HepG2 (cell line): ENCODE measurements around the gene PPP1R13B. TPM values are rescaled to one million over a fixed set of nuclear protein-coding genes. Genes with fewer than 3 reads are reported as not detected.

Experiments
- ATAC-seq: fragments of 200-7000 bp; cut with Tn5 transposase; 3 replicates; pipeline ENCODE4 v1.9.1; 2020; ENCODE audit warnings: mild to moderate bottlenecking, moderate library complexity
- BruUV-seq: library from RNA; stranded (reverse); fragments of 400-500 nt; replicated peaks from 2 replicates; lab custom pipeline; 2021; lab: Mats Ljungman, UMichigan
- CTCF ChIA-PET: fragments of 300-600 bp; formaldehyde crosslinking; extraction: SDS; loops from one replicate; lab custom pipeline; 2021; ENCODE audit warnings: low total read pairs, inconsistent platforms, low intra/inter-chr PET ratio; lab: Yijun Ruan, JAX
- POLR2A ChIA-PET: fragments of 350-600 bp; sonication (Branson Sonifier 250); formaldehyde crosslinking; loops from one replicate; lab custom pipeline; 2020; ENCODE audit warnings: antibody characterized with exemption, inconsistent platforms; lab: Yijun Ruan, JAX
- DNase-seq: peaks from one replicate; pipeline ENCODE4 v3.0.0-alpha.2; 2015; ENCODE audit warnings: low spot score
- FAIRE-seq: peaks from 3 replicates; lab custom pipeline; 2011; peaks lifted over from hg19 to GRCh38; lab: Jason Lieb, UNC
- H2AFZ ChIP-seq: one replicate; pipeline ENCODE4 v1.6.1; 2011; ENCODE audit warnings: low read length, inconsistent platforms
- H3K27ac ChIP-seq: fragments of 300-600 bp; 3 replicates; pipeline ENCODE4 v1.8.0; 2011; ENCODE audit warnings: mixed run types, mild to moderate bottlenecking, mixed read lengths, low read length, inconsistent platforms; ENCODE audit not compliant: insufficient read depth; ENCODE audit errors: extremely low read length
- H3K27me3 ChIP-seq, 2 experiments: fragments of 200-600 bp in 1 of 2; 2 replicates in 1 of 2; 3 replicates in 1 of 2; pipeline versions ENCODE4 v1.6.0 to v1.8.0; 2011; ENCODE audit warnings: low read length in 2 of 2, mild to moderate bottlenecking in 2 of 2, moderate library complexity in 2 of 2, inconsistent platforms in 1 of 2; ENCODE audit not compliant: insufficient read depth in 2 of 2, control insufficient read depth in 1 of 2
- H3K36me3 ChIP-seq, 2 experiments: fragments of 200-600 bp in 1 of 2; replicated peaks in 1 of 2; 2 replicates in 1 of 2; 3 replicates in 1 of 2; pipeline versions ENCODE4 v1.5.1 to v1.8.0; 2011; ENCODE audit warnings: low read length in 2 of 2, inconsistent platforms in 1 of 2; ENCODE audit not compliant: insufficient read depth in 2 of 2, control insufficient read depth in 1 of 2
- H3K4me1 ChIP-seq: 2 replicates; pipeline ENCODE4 v1.5.1; 2012; ENCODE audit warnings: low read length, inconsistent platforms; ENCODE audit not compliant: insufficient read depth
- H3K4me2 ChIP-seq: 2 replicates; pipeline ENCODE4 v1.6.0; 2011; ENCODE audit warnings: low read depth, low read length, inconsistent platforms
- H3K4me3 ChIP-seq, 3 experiments: fragments of 200-600 bp in 1 of 3; sonication (generic), shearing (Covaris generic) in 1 of 3; replicated peaks in 1 of 3; 2 replicates each; pipeline ENCODE4 v1.5.1; 2011 to 2016; ENCODE audit warnings: low read length in 3 of 3, inconsistent platforms in 2 of 3, low read depth in 2 of 3, mild to moderate bottlenecking in 2 of 3, control low read depth in 1 of 3, mixed read lengths in 1 of 3; ENCODE audit not compliant: insufficient read depth in 1 of 3
- H3K79me2 ChIP-seq: one replicate; pipeline ENCODE4 v1.6.1; 2011; ENCODE audit warnings: low read length, inconsistent platforms; ENCODE audit not compliant: insufficient read depth
- H3K9ac ChIP-seq: 2 replicates; pipeline ENCODE4 v1.6.0; 2011; ENCODE audit warnings: mild to moderate bottlenecking, low read depth, low read length, inconsistent platforms; ENCODE audit not compliant: insufficient read depth
- H3K9me3 ChIP-seq: 2 replicates; pipeline ENCODE4 v1.5.1; 2012; ENCODE audit warnings: mild to moderate bottlenecking, low read length
- H4K20me1 ChIP-seq: 2 replicates; pipeline ENCODE4 v1.6.0; 2011; ENCODE audit warnings: inconsistent platforms, mild to moderate bottlenecking, low read length, moderate library complexity; ENCODE audit not compliant: insufficient read depth
- ETV5 ChIP-seq: IDR thresholded peaks from 2 replicates; pipeline ENCODE4 v1.6.1; 2018; ENCODE audit warnings: missing biosample characterization, missing genetic modification reagents, inconsistent platforms, borderline replicate concordance
- PAWR ChIP-seq: sonication (generic); formaldehyde crosslinking; IDR thresholded peaks from 2 replicates; pipeline ENCODE4 v1.4.0; 2020; ENCODE audit warnings: missing genetic modification reagents, mild to moderate bottlenecking, borderline replicate concordance
- ZNF234 ChIP-seq: sonication (generic); formaldehyde crosslinking; conservative IDR thresholded peaks from 2 replicates; pipeline ENCODE4 v1.5.1; 2020; ENCODE audit warnings: mild to moderate bottlenecking, missing genetic modification reagents
- ZNF614 ChIP-seq: IDR thresholded peaks from 2 replicates; pipeline ENCODE4 v1.6.1; 2018; ENCODE audit warnings: missing biosample characterization, missing genetic modification reagents, inconsistent platforms, borderline replicate concordance
- WGBS: methylation state at CpG from one replicate; pipeline ENCODE4 v1.1.6; 2017; ENCODE audit warnings: low lambda C conversion rate; 5-methylcytosine and 5-hydroxymethylcytosine counted together
- in situ Hi-C: cut with HindIII; loops from 2 replicates; pipeline ENCODE4 v1.10.0; 2017; ENCODE audit warnings: low pct_unique_long_range_greater_than_20kb; ENCODE audit not compliant: extremely low pct_ligation_motif_present
- intact Hi-C: fragments of 100-400 bp; cut with micrococcal nuclease; formaldehyde crosslinking; loops from one replicate; pipeline ENCODE4 v1.10.0; 2022; ENCODE audit not compliant: unreplicated experiment
- polyA plus RNA-seq, 8 experiments: library from polyadenylated mRNA; depleted of rRNA in 3 of 8; stranded (reverse) in 7 of 8; unstranded in 1 of 8; fragments of >200 nt; fragmentation: Illumina TruSeq in 4 of 8; extraction: Trizol in 4 of 8; gene quantifications; 2 replicates each; pipeline versions ENCODE4 v1.2.1 to v1.2.3, GENCODE V29; 2011 to 2016; ENCODE audit warnings: low read depth in 4 of 8, missing spikeins in 1 of 8, mixed read lengths in 1 of 8; ENCODE audit not compliant: insufficient read depth in 1 of 8
- total RNA-seq, 5 experiments: library from RNA; depleted of rRNA; stranded (reverse); fragments of >200 nt; fragmentation: Illumina TruSeq; extraction: Trizol; gene quantifications; 2 replicates each; pipeline ENCODE4 v1.2.3, GENCODE V29; 2016; ENCODE audit warnings: low read depth in 1 of 5
- TF ChIP-seq, protein P1 (sequence below): sonication (generic); formaldehyde crosslinking; IDR thresholded peaks from 2 replicates; pipeline ENCODE4 v1.4.0; 2020; ENCODE audit warnings: mild to moderate bottlenecking, missing genetic modification reagents
- TF ChIP-seq, protein P2 (sequence below): sonication (generic); formaldehyde crosslinking; IDR thresholded peaks from 2 replicates; pipeline ENCODE4 v1.5.0; 2020; ENCODE audit warnings: missing genetic modification reagents, mild to moderate bottlenecking, borderline replicate concordance
- TF ChIP-seq, protein P3 (sequence below): sonication (generic); formaldehyde crosslinking; IDR thresholded peaks from 2 replicates; pipeline ENCODE4 v1.5.0; 2020; ENCODE audit warnings: mild to moderate bottlenecking, missing genetic modification reagents
- TF ChIP-seq, protein P4 (sequence below): sonication (generic); formaldehyde crosslinking; IDR thresholded peaks from 2 replicates; pipeline ENCODE4 v1.8.1; 2023; ENCODE audit warnings: missing genetic modification reagents, inconsistent platforms, borderline replicate concordance

The PPP1R13B gene
- total and polyA plus RNA-seq, 2 of the 13 experiments (the other 11 are each of a cell fraction or from before 2014, with no cell fraction given) = 4.6 to 9.4 TPM

DNA sequence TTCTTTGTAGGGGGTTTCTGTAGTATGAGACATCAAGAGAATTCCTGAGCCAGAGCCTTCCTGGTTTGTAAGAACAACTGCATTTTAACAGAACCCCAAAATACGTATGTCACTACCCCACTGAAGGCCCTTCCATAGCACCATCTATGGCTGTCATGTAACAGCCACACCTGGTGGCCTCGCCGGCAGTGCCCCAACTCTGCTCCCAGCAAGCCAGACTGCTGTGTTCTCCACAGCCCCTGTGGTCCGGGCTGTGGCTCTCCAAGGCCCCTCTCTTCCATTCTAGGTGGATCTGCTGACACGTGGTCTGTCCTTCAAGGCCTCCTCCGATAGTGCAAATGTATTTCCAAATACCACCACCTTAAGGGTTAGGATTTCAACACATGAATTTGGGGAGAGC, 9.9 kb upstream of the PPP1R13B start (continued):
- no peak for TF ChIP-seq ETV5
- no peak for TF ChIP-seq PAWR (CRISPR knock-in tag)

DNA sequence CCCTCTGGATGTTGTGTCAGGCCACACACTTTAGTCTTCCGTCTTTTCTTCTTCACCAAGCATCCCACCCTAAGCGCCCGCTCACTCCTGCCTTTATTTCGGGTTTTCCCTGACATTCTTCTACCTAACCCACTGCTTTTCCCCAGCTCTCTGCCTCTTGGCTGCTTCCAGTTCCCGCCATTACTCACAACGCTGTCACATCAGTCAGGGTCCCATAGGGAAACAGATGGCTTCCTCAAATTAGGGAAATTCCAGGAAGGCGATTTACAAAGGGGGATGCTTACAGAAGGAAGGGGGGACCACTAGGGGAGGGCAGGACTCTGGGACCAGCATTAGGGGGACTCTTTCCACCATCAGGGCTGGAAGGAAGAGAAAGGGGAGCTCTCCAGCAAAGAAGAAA, 9.2 kb upstream of the PPP1R13B start:
- ATAC-seq (no peak), FAIRE-seq (no peak)
- POLR2A ChIA-PET = interaction anchor here (1.0 to 3.5 kb wide), 3 partner anchors 11 to 23 kb away, joined by 3 to 60 read pairs (median 6); no protein-coding TSS in a partner anchor

DNA sequence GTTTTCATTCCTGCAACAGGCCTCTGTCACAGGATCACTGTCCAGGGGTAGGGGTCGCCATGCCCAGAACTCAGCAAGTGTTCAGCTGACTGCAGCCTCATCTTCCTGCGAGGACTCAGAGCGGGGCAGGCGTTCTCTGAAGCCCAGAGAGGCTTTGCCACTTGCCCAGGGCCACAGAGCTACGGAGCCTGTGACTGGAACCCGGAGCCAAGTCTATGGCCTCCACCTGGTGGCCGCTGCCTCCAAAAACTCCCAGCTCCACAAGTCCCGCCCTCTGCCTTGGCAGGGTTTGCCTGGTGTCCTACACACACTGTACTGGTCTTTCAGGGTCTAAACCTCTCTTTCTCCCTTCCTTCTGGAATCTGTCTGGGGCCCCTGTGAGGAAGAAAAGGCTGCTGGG, 8.7 kb upstream of the PPP1R13B start:
- Histone ChIP-seq H3K4me2 (peak overlapping the region; percentile 96), H3K36me3 (no peaks in the 10 kb centered on the region), H3K9ac (peak overlapping the region; percentile 78; the same call in 1 of the 2 replicates), H3K79me2 (no peaks in the 10 kb centered on the region), H3K9me3 (no peaks in the 10 kb centered on the region), H3K27ac (peak overlapping the region; percentile 60), H4K20me1 (no peaks in the 10 kb centered on the region), H3K4me1 (peaks cover 63% of the 10 kb centered on the region), H3K4me3 (peak overlapping the region in 1 of 3 experiments; percentile 74; a peak in 1 of 6 replicates), H2AFZ (no peak overlapping the region), H3K27me3 (0 out of 5 replicates have a peak, but pooled peaks cover 0 to 4% of the 10 kb centered on the region in 2 experiments)
- ATAC-seq (peak; percentile 9; the same call in 2 of the 3 replicates), DNase-seq (no peak), FAIRE-seq (no peak)
- ChIA-PET POLR2A (interaction anchor here (0.7 to 3.5 kb wide), 10 partner anchors 9 to 47 kb away, joined by 3 to 60 read pairs (median 5); no protein-coding TSS in a partner anchor), CTCF (no interaction called here)
- intact Hi-C loops = no loop called here
- no TSS peak for BruUV-seq
- WGBS = 75% methylated on average over 2 of the region's 8 CpGs
- in situ Hi-C loops = no loop called here
- no peak for TF ChIP-seq ZNF234 (CRISPR knock-in tag)
- TF ChIP-seq, protein P1, sequence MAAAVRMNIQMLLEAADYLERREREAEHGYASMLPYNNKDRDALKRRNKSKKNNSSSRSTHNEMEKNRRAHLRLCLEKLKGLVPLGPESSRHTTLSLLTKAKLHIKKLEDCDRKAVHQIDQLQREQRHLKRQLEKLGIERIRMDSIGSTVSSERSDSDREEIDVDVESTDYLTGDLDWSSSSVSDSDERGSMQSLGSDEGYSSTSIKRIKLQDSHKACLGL (CRISPR knock-in tag) = no peak
- TF ChIP-seq, protein P2, sequence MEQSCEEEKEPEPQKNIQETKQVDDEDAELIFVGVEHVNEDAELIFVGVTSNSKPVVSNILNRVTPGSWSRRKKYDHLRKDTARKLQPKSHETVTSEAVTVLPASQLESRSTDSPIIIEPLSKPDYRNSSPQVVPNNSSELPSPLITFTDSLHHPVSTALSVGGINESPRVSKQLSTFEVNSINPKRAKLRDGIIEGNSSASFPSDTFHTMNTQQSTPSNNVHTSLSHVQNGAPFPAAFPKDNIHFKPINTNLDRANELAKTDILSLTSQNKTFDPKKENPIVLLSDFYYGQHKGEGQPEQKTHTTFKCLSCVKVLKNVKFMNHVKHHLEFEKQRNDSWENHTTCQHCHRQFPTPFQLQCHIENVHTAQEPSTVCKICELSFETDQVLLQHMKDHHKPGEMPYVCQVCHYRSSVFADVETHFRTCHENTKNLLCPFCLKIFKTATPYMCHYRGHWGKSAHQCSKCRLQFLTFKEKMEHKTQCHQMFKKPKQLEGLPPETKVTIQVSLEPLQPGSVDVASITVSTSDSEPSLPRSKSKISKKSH = 0 out of 2 replicates have a peak, but pooled peaks have one; percentile 47
- TF ChIP-seq, protein P3, sequence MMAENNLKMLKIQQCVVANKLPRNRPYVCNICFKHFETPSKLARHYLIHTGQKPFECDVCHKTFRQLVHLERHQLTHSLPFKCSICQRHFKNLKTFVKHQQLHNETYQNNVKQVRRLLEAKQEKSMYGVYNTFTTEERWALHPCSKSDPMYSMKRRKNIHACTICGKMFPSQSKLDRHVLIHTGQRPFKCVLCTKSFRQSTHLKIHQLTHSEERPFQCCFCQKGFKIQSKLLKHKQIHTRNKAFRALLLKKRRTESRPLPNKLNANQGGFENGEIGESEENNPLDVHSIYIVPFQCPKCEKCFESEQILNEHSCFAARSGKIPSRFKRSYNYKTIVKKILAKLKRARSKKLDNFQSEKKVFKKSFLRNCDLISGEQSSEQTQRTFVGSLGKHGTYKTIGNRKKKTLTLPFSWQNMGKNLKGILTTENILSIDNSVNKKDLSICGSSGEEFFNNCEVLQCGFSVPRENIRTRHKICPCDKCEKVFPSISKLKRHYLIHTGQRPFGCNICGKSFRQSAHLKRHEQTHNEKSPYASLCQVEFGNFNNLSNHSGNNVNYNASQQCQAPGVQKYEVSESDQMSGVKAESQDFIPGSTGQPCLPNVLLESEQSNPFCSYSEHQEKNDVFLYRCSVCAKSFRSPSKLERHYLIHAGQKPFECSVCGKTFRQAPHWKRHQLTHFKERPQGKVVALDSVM (CRISPR knock-in tag) = peak; percentile 93

More for the DNA sequence above, 9.2 kb upstream of the PPP1R13B start:
- H2AFZ ChIP-seq = no peak overlapping the region
- 74% methylated on average over 7 of the region's 7 CpGs for WGBS
- intact Hi-C loops = no loop called here
- no peaks in the 10 kb centered on the region for H3K36me3 ChIP-seq
- no peak overlapping the region for H3K4me2 ChIP-seq
- H3K9ac ChIP-seq = no peak overlapping the region
- H3K9me3 ChIP-seq = no peaks in the 10 kb centered on the region
- 0 out of 5 replicates have a peak, but pooled peaks cover 0 to 4% of the 10 kb centered on the region in 2 experiments for H3K27me3 ChIP-seq
- peaks cover 68% of the 10 kb centered on the region for H3K4me1 ChIP-seq
- H3K79me2 ChIP-seq = no peaks in the 10 kb centered on the region
- no TSS peak for BruUV-seq
- no peak for DNase-seq
- no peaks in the 10 kb centered on the region for H4K20me1 ChIP-seq
- TF ChIP-seq, protein P4, sequence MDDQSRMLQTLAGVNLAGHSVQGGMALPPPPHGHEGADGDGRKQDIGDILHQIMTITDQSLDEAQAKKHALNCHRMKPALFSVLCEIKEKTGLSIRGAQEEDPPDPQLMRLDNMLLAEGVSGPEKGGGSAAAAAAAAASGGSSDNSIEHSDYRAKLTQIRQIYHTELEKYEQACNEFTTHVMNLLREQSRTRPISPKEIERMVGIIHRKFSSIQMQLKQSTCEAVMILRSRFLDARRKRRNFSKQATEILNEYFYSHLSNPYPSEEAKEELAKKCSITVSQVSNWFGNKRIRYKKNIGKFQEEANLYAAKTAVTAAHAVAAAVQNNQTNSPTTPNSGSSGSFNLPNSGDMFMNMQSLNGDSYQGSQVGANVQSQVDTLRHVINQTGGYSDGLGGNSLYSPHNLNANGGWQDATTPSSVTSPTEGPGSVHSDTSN (CRISPR knock-in tag) = no peak
- TF ChIP-seq ZNF614 = no peak
- no peak overlapping the region for H3K4me3 ChIP-seq
- in situ Hi-C loops = no loop called here
- no peak overlapping the region for H3K27ac ChIP-seq
- CTCF ChIA-PET = no interaction called here
